Subcutaneous abdominal adipose tissue (tissue), 5 donors: ENCODE measurements around the gene GOPC.
A peak's percentile ranks its signal among the peaks of the same experiment; 100 is the strongest.

Experiments used
- H3K27ac ChIP-seq: one replicate; pipeline ENCODE4 v1.7.0; 2013; ENCODE audit warnings: low read depth, mild to moderate bottlenecking, inconsistent platforms, low read length, moderate library complexity
- H3K27me3 ChIP-seq, 5 donors: one replicate each; pipeline ENCODE4 v1.7.0; 2013; ENCODE audit warnings: low read length in 5 of 5, inconsistent platforms in 1 of 5; ENCODE audit not compliant: control insufficient read depth in 5 of 5, insufficient read depth in 4 of 5
- H3K36me3 ChIP-seq, 5 donors: one replicate each; pipeline ENCODE4 v1.7.0; 2013; ENCODE audit warnings: low read length in 5 of 5; ENCODE audit not compliant: control insufficient read depth in 5 of 5, insufficient read depth in 5 of 5
- H3K4me1 ChIP-seq, 5 donors: one replicate each; pipeline ENCODE4 v1.7.0; 2013; ENCODE audit warnings: low read length in 5 of 5, mild to moderate bottlenecking in 3 of 5, moderate library complexity in 1 of 5; ENCODE audit not compliant: control insufficient read depth in 5 of 5, insufficient read depth in 5 of 5
- H3K4me3 ChIP-seq, 5 donors: one replicate each; pipeline ENCODE4 v1.7.0; 2013; ENCODE audit warnings: low read length in 5 of 5, low read depth in 1 of 5
- H3K9ac ChIP-seq, 5 donors: one replicate each; pipeline ENCODE4 v1.7.0; 2013; ENCODE audit warnings: low read length in 5 of 5, mild to moderate bottlenecking in 4 of 5, moderate library complexity in 3 of 5
- H3K9me3 ChIP-seq, 5 donors: one replicate each; pipeline ENCODE4 v1.7.0; 2013; ENCODE audit warnings: low read length in 5 of 5; ENCODE audit not compliant: control insufficient read depth in 5 of 5
- donor health status: healthy.
- donor health status: healthy.
- donor health status: healthy.
- donor health status: healthy.
- donor health status: healthy.

Gene GOPC

DNA sequence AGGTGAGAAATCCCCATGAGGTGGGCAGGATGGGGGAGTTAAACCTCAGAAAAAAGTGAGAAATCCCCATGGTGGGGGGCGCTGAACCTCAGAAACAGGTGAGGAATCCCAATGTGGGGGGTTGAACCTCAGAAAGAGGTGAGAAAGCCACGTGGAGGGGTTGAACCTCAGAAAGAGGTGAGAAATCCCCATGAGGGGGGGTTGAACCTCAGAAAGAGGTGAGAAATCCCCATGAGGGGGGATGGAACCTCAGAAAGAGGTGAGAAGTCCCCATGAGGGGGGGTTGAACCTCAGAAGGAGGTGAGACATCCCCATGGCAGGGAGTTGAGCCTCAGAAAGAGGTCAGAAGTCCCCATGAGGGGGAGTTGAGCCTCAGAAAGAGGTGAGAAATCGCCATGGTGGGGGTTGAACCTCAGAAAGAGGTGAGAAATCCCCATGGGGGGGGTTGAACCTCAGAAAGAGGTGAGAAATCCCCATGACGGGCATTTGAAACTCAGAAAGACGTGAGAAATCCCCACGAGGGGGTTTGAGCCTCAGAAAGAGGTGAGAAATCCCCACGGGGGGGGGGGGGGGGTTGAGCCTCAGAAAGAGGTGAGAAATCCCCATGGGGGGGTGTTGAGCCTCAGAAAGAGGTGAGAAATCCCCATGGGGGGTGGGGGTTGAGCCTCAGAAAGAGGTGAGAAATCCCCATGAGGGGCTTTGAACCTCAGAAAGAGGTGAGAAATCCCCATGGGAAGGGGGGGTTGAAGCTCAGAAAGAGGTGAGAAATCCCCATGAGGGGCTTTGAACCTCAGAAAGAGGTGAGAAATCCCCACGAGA lies 14.3 kb upstream of the GOPC start:
- H3K36me3 ChIP-seq: no peaks in the 10 kb centered on the region
- no peak overlapping the region for H3K4me3 ChIP-seq
- H3K9me3 ChIP-seq: no peaks in the 10 kb centered on the region
- H3K27ac ChIP-seq: no peak overlapping the region
- no peaks in the 10 kb centered on the region for H3K27me3 ChIP-seq
- peaks cover 0 to 2% (median 0%) of the 10 kb centered on the region in 5 donors for H3K4me1 ChIP-seq
- no peak overlapping the region for H3K9ac ChIP-seq

DNA sequence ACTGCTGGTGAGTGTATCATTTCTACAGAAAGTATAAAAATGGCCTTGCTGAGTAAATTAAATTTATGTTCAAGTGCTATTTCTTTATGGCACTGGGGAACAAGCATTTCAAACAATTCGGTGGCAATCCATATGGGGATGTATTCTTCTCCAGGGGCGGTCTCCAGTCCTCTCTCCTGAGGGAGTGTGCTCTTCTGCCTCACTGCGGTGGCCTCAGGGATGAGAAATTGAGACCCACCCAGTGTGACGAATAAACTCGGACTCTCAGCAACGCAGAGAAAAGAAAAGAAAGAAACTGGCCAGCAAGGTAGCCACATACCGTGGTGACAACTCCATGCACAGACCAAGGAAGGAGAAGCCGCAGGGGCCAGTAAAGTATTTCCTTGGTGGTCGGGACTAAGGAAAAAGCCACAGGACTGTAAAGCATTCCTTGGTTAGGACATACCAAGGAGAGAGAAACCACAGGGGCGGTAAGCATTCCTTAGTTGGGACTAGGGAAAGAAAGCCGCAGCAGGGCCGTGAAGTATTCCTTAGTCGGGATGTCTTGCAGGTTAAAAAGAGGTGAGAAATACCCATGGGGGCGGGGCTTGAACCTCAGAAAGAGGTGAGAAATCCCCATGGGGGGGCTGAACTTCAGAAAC lies 13.6 kb upstream of the GOPC start:
- H3K27ac ChIP-seq: no peak overlapping the region
- H3K4me1 ChIP-seq: peaks cover 0 to 2% (median 0%) of the 10 kb centered on the region in 5 donors
- H3K36me3 ChIP-seq: no peaks in the 10 kb centered on the region
- H3K4me3 ChIP-seq: no peak overlapping the region
- no peaks in the 10 kb centered on the region for H3K9me3 ChIP-seq
- no peaks in the 10 kb centered on the region for H3K27me3 ChIP-seq
- no peak overlapping the region for H3K9ac ChIP-seq

DNA sequence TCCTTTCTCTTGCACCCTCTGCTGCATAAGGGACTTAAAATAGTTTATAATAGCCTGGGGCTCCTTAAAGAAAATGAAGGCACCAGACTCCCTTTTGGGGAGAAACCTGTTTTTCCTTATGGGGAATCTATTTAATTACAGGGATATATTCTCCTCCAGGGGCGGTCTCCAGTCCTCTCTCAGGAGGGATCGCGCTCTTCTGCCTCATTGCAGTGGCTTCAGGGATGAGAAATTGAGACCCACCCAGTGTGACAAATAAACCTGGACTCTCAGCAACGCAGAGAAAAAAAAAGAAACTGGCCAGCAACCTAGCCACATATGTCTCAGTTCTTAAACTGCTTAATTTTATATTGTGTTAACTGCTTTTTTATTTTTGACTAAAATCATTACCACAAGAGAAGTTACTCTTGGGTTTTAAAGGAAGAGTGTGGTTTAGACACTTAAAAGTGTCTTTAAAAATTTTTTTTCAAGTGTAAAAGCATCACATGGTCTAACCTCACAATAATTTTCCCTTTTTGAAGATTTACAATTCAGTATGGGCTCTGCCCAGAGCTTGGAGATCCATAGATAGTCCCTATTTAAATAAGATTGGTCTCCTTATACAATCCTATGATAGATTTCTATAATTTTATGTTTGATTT lies 11.7 kb upstream of the GOPC start:
- H3K9ac ChIP-seq: no peak overlapping the region
- peaks cover 0 to 4% (median 0%) of the 10 kb centered on the region in 5 donors for H3K27me3 ChIP-seq
- no peaks in the 10 kb centered on the region for H3K9me3 ChIP-seq
- H3K36me3 ChIP-seq: no peaks in the 10 kb centered on the region
- peaks cover 0 to 2% (median 0%) of the 10 kb centered on the region in 5 donors for H3K4me1 ChIP-seq
- no peak overlapping the region for H3K4me3 ChIP-seq
- no peak overlapping the region for H3K27ac ChIP-seq

DNA sequence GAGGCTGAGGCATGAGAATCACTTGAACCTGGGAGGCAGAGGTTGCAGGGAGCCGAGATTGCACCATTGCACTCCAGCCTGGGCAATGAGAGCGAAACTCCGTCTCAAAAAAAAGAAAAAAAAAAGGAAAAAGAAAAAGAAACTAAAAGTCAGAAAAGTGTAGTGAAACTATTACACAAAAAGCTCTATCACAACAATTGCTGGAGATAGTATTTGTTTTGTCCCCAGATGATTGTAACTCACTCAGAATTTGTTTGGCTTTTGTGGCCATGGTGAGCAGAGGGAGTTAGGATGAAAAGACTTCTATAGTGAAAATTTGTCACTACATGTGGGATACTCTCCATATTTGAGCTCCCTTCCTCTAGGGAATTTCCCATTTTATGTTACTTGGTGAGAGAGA lies 5.2 kb upstream of the GOPC start:
- H3K4me1 ChIP-seq: peaks cover 0 to 8% (median 6%) of the 10 kb centered on the region in 5 donors
- no peaks in the 10 kb centered on the region for H3K36me3 ChIP-seq

DNA sequence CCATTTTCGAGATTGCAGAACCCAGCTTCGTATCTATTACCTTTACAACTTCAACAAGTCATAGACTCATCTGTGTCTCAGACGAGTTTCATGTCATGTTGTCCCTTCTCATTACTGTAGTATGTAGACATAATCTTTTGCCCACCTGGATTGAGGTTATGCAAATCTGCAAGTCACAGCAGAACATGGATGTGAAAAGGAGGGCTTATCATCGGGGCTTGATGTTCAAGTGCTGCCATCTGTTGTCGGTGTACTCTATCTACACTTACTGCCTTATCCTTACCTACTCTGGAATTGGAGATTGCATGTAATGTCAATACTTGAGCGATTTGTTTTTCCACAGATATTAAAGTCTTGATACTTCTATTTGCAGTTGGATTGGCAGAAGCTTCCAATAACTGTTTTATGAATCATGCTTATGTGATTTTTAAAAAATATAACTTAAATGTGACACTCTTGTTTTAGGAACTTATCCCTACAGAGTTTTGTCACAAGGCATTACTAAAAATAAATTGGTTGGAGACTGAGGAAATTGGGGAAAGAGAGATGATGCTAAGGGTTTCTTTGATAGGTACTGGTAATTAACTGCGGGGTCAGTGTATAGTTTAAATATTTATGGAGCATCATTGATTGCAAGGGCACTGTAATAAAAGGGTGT lies 3.0 kb upstream of the GOPC start:
- Histone ChIP-seq H3K9ac (no peak overlapping the region), H3K4me3 (no peak overlapping the region), H3K27me3 (peaks cover 0 to 2% (median 0%) of the 10 kb centered on the region in 5 donors), H3K36me3 (no peaks in the 10 kb centered on the region), H3K4me1 (peaks cover 0 to 25% (median 21%) of the 10 kb centered on the region in 5 donors), H3K27ac (no peak overlapping the region), H3K9me3 (no peaks in the 10 kb centered on the region)

More for the DNA sequence above, 5.2 kb upstream of the GOPC start:
- H3K9me3 ChIP-seq: no peaks in the 10 kb centered on the region
- H3K4me3 ChIP-seq: no peak overlapping the region
- no peak overlapping the region for H3K9ac ChIP-seq
- no peak overlapping the region for H3K27ac ChIP-seq
- peaks cover 0 to 4% (median 0%) of the 10 kb centered on the region in 5 donors for H3K27me3 ChIP-seq

DNA sequence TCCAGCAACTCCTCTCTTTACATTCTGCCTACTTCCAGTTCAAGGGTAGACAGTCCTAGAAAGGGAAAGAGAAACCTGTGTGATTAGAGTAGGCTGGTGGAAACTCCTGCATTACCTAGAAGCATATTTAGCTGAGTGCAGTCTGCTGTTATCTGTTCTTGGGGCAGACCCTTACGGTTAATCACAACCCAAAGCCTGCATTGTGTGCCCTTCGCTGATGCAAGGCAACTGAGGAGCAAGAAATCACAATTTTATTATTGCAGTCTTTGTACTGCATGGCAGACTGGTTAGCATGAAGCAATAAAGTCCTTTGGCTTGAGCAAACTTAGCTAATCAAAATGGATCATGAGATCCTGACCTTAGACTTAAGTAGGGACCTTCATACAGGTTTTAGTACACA lies 1.5 kb upstream of the GOPC start:
- Histone ChIP-seq H3K9me3 (no peaks in the 10 kb centered on the region), H3K27ac (no peak overlapping the region), H3K4me1 (peaks cover 0 to 32% (median 26%) of the 10 kb centered on the region in 5 donors), H3K9ac (no peak overlapping the region), H3K27me3 (no peaks in the 10 kb centered on the region), H3K4me3 (no peak overlapping the region), H3K36me3 (no peaks in the 10 kb centered on the region)

DNA sequence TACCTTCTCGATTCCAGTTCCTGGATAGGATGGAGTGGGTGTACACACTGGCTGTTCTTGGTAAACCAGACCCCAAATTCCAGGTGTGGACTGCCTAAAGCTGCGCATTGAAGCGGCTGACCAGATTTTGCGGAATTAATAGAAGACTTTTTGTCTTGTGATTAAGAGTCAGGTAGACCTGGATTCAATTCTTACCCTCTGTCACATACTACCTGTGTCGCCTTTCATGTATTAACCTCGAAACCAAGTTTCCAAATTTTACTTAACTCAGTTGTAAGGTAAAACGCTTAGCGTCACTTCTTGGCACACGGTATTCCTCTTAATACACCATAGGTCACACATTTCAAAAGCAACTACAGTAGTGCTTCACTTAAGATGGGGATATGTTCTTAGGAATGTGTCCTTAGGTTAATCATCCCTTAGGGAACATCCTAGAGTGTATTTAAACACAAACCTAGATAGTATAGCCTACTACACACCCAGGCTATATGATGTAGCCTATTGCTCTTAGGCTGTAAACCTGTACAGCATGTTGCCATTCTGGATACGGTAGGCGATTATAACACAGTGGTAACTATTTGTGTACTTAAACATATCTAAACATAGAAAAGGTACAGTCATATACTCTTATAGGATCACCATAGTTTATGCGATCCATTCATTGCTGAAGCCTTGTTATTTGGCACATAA lies 733 bp upstream of the GOPC start:
- Histone ChIP-seq H3K27ac (peak overlapping the region; percentile 86), H3K4me3 (peak overlapping the region; percentile 85 to 98 (median 93)), H3K9ac (peak overlapping the region; percentile 82 to 97 (median 88)), H3K27me3 (no peaks in the 10 kb centered on the region), H3K9me3 (no peaks in the 10 kb centered on the region), H3K4me1 (peaks cover 0 to 32% (median 26%) of the 10 kb centered on the region in 5 donors), H3K36me3 (peaks cover 0 to 5% (median 0%) of the 10 kb centered on the region in 5 donors)

DNA sequence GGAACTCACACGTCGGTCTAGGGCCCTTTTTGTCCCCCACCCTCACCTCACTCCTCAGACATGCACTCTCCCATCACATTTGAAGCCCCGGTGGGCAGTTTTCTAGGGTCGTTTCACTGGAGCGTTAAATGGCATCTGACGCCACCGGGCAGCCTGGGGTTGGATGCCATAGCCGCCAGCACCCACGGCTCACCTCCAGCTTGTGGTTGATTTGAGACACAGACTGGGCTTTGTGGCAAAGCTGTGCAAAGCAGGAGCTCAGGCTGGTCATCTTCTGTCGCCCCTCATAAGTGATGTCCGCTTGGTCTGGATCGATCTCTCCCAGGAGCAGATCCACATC lies 530 bp downstream of the GOPC start:
- Histone ChIP-seq H3K4me1 (peaks cover 0 to 32% (median 26%) of the 10 kb centered on the region in 5 donors), H3K4me3 (peak overlapping the region; percentile 77 to 98 (median 93)), H3K27me3 (no peaks in the 10 kb centered on the region), H3K36me3 (peaks cover 0 to 5% (median 0%) of the 10 kb centered on the region in 5 donors), H3K27ac (peak overlapping the region; percentile 86), H3K9ac (peak overlapping the region; percentile 83 to 97 (median 91)), H3K9me3 (no peaks in the 10 kb centered on the region)

DNA sequence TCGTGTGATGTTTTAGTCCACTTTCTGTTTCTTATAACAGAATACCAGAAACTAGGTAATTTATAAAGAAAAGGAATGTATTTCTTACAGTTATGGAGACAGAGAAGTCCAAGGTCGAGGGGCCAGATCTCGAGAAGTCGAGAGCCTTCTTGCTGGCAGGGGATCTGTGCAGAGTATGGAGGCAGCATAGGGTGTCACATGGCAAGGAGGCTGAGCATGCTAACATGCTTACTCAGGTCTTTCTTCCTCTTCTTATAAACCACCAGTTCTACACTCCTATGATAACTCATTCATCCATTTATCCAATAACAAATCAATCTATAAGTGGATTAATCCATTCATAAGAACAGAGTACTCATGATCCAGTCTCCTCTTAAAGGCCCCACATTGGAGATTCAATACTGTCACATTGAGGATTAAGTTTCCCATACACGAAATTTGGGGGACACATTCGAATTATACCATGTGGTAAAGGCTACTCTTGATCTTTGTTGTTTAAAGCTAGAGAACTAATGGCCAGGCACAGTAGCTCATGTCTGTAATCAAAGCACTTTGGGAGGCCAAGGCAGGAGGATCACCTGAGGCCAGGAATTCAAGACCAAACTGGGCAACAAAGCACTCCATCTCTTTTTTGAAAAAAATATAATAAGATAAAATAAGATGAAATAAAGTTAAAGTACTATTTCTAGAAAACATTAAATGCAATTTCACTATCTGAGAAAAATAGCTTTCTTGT lies 2.1 kb downstream of the GOPC start:
- Histone ChIP-seq H3K27ac (no peak overlapping the region), H3K36me3 (peaks cover 0 to 5% (median 0%) of the 10 kb centered on the region in 5 donors), H3K4me1 (peaks cover 0 to 32% (median 26%) of the 10 kb centered on the region in 5 donors), H3K4me3 (peak overlapping the region in 2 of 5 donors; percentile 6 to 18), H3K27me3 (no peaks in the 10 kb centered on the region), H3K9me3 (no peaks in the 10 kb centered on the region), H3K9ac (no peak overlapping the region)
